GM21717 (cell line): ENCODE measurements around the gene MARCHF3.
"Not testable (repeated sequence)": the region's sequence is repeated elsewhere in the genome, so short reads cannot be mapped to it uniquely, and the experiment has no call there.

Experiments used
- ATAC-seq: cut with Tn5 transposase; IDR thresholded peaks from one replicate; pipeline ENCODE4 v1.9.1; 2021; ENCODE audit warnings: mild to moderate bottlenecking, moderate library complexity; ENCODE audit not compliant: unreplicated experiment

The MARCHF3 gene

DNA sequence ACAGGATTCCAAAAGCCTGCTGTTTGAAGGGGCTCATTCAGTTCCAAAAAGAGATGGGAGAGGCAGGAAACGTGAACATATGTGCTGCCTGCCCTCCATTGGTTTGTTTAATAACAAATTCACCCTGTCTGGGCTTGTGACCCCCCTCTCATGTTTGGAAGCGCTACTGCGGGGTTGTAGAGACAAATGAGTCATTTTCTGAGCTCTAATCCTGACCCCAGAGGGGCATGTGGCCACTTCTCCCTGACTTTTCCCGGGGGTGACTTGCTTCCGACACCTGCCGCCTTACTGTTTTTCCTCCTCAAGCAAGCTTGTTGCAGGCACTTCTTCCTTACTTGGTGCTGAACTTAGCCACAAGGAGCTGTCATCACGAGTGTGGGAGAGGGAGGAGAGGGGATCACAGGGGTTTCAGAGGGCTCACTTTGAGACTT is 177.5 kb downstream of the MARCHF3 start:
- ATAC-seq: no peak

DNA sequence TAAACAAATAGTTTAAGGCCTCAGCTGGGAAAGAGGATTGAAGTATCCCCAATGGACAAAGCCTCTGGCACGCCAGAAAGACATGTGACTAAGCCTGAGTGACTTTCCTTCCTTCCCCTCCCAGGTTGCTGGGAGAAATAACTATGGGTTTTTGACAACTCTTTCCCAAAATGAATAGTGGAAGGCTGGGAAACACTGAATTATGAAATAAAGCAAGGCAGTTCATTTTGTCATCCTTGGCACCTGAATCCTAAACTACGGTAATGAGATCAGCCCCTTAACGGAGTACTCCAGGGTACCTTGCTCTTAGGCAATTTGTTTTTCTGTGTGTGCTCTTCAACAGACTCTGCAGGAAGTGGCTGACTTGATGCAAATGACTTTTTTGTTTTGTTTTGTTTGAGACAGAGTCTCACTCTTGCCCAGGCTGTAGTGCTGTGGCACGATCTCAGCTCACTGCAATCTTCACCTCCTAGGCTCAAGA is 178.2 kb downstream of the MARCHF3 start:
- ATAC-seq: peak; percentile 74

DNA sequence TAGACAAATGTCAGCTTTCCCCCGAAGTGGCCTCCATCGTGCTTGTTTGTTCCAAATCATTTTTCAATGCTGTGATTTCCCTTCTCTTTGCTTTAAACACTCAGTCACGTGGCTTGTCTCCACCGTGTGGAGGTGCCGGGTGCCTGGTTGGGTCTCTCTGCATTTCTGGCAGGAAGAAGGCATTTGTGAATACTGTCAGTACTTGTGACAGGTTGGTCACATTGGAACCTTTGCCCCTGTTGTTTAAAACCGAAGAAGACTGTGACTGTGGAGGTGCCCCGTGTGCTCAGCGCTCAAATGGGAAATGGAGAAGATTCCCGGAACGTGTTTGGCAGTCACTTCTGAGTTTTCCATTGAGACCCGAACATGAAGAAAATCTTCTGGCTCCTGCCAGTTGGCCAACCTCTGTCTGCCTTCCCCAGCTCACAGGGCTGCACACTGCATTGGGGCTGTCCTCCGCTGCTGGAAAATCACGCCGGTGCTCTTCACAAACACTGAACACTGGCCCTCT is 178.8 kb downstream of the MARCHF3 start:
- no peak for ATAC-seq

DNA sequence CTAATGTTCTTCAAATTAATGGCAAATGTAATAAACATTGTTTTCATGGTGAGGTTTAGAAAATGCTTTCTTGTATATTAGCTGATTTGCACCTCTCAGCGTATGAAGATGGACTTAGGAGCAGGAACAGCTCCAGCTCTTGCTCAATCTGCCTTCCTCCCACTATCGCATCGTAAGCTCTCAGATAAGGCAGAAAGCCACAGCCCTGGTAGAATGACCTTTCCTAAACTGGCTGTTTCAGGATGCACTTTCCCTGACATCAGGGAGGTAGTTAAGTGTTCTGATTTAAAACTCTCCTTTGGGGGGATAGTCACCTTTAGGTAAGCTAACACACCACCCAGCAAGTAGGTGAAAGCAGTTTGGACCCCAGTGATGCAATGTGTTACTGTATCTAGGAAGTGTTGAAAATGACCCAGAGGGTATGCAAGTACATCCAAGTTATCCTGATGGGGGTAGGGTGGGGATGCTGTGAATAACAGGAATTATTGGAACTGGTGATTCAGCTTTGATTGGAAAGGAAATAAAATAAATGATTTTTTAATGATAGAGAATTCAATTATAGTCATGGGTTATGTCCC is 181.2 kb downstream of the MARCHF3 start:
- ATAC-seq: no peak

DNA sequence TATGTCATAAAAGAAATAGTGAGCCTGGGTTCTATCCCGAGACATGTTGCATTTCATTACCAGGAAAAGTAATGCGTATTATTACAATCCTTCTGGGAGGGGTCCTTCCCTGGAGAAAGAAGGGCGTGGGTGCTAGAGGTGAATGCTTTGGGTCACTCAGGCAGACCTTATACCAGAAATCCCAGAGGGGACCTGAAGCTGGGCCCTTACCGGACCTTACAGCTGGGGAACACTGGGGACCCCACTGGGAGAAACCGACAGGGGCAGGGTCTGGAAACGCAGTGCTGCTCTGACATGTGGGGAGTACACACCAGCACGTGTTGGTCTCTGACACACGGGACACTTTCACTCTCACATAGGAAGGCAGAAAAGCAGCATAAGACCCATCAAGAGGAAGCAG is 182.1 kb downstream of the MARCHF3 start:
- no peak for ATAC-seq

DNA sequence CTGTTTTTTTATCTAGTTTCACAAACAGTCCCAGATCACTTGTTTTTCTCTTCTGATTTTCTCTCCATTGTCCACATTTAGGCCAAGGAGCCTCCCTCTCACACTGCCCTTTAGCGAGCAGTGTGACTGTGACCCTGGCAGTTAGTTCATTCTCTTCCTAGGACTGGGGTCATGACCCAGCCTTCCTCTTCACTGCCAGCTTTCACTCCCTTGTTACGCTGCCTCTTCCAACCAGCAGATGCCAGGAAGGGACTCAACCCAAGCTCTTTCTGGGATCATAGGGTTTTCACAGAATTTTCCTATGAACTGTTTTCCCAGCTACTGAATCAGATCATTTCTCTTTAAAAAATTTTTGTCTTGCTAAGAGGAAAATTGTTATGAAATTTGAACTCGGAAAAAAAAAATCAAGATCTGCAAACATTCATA is 182.5 kb downstream of the MARCHF3 start:
- no peak for ATAC-seq

DNA sequence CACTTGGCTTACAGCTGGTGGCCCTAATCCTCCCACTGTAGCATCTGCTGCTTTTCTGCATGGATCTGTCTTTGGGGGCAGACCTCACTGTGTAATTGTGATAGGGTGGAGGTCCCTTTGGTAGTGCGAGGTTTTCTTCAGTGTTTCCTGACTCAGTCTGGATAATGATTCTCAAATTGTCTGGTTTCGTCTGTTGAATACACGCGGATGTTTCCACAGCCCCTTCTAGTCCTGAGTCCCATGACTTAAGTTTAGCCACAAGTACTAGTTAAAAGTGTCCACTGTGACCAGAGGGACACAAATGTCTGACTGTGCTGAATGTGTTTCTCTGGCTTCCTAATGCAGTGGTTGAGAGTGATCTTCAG is 182.9 kb downstream of the MARCHF3 start:
- ATAC-seq: no peak

DNA sequence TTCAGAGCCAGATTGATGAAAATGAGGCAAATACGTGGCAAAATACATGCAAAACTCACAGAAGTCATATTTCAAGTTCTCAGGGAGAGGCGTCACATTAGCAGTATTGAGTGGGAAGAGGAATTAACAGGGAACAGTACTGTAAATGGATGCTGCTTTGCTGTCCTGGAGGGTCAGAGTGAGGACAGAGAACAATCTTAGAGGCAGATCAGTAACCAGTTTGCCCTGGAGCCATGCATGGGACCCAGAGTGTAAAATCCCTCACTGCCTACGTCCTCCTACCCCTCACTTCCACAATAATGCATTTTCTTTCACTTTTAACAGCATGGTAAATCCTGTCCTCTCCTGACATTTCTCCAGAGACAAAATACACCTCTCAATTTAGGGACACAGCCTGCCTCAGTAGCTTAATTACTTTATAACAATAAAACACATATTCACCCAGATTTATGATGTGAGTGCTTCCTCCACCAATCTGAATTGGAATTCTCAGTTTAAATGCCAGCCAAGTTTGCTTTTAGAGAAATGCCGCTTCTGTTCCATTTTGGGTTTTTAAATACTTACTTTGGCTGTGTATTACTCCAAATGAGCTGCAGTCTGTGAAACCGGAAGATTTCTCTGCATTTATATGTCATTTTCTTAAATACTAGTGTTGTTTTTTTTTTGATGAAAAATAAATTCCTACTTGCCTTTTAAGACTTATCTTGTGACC is 183.5 kb downstream of the MARCHF3 start:
- no peak for ATAC-seq

DNA sequence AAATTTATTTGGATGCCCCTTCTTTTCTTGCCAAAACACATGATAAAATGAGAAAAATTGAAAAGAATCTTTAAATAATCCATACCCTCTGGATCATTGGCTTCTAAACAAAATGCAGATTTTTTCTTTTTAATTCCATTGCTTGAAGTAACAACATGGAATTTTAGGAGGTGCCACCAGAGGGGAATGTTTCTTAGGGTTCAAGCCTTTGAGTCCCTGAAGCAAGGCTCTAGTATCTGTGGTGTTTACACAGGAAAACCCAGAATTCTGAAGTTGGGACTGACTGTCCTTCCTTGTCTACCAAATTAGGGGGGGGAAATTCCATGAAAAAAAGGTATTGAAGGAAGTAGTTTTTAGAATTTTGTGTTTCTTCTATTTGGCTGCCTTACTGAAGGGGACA is 184.0 kb downstream of the MARCHF3 start:
- ATAC-seq: no peak

DNA sequence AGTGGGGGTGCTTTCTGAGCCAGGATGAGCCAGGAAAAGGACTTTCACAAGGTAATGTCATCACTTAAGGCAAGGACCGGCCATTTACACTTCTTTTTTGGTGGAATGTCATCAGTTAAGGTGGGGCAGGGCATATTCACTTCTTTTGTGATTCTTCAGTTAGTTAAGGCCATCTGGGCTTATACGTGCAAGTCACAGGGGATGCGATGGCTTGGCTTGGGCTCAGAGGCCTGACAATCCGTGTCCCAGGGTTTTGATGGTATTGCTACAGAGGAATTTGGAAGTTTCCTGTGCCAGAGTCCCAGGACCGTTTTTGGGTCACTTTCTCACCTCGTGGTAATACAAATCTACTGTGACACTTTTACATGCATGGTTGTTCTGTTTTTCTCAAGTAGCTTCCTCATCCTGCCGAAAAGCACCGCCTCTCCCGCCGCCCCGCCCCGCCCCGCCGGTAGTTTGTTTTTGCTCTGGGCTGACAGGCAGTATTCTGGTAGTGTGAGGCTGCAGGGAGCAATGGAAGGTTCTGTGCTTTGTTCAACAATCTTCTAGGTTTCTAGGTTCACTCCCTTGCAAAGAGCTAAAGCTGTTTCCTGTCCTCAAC is 184.8 kb downstream of the MARCHF3 start:
- peak; percentile 93 for ATAC-seq

DNA sequence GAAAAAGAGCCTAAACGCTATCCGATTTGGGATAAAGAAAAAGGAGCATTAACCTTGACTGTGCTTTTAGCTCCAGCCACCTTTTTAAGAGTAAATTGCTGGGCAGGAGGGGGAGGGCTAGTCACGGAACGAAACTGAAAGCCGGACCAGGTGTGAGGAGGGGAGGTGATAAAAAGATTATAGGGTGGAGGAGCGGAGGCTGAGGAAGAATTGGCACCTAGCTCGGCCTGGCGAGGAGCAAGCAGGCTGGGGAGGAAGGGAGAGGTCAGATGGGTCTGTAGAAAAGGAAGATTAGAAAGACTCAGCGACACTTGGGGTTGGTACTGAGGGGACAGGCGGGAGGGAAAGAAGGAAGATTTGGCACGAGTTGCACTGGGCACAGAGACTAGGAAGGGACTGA is 187.0 kb downstream of the MARCHF3 start:
- ATAC-seq: not testable (repeated sequence)

DNA sequence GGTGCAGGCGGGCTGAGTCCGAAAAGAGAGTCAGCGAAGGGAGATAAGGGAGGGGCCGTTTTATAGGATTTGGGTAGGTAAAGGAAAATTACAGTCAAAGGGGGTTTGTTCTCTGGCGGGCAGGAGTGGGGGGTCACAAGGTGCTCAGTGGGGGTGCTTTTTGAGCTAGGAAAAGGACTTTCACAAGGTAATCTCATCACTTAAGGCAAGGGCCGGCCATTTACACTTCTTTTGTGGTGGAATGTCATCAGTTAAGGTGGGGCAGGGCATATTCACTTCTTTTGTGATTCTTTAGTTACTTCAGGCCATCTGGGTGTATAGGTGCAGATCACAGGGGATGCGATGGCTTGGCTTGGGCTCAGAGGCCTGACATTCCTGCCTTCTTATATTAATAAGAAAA is 191.0 kb downstream of the MARCHF3 start:
- ATAC-seq: not testable (repeated sequence)

DNA sequence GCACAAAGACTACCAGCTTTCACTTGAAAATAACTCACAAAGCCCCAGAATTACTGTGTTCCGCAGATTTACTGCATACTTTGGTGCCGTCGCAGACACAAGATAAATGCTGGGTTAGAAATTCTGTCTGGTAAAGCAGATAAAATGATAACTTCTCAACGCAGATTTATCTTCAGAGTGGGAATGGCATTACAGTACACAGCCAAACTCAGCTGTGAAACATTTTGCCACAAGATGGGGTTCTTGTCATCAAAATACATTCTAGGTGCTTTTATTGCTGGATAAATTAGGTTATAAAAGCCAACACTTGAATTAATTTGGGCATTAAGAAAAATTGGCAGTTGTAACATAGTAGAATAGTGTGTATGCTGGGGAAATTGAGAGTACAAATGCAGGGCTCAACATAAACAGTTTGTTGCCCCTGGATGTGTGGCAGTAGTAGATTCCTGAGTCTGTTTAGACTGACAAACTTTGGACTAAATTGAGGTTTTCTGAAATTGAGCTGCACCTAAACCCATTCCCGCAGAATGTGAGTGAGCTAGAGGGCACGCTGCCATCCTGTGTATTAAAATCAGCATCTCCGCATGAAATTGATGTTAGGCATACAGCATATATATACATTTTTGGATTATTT is 192.3 kb downstream of the MARCHF3 start:
- ATAC-seq: no peak

DNA sequence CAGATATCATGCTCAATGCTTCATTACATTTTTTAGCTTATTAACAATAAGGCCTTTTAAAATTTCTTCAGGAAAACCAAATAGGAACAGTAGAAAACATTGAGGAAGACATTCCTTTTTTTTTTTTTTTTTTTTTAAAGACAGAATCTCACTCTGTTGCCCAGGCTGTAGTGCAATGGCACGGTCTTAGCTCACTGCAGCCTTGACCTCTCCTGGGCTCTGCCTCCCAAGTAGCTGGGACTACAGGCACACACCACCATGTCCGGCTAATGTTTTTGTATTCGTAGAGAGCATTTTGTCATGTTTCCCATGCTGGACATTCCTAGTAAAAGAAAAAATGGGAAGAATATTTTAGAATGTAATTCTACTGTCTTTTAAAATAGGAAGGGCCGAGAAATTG is 193.1 kb downstream of the MARCHF3 start:
- no peak for ATAC-seq

DNA sequence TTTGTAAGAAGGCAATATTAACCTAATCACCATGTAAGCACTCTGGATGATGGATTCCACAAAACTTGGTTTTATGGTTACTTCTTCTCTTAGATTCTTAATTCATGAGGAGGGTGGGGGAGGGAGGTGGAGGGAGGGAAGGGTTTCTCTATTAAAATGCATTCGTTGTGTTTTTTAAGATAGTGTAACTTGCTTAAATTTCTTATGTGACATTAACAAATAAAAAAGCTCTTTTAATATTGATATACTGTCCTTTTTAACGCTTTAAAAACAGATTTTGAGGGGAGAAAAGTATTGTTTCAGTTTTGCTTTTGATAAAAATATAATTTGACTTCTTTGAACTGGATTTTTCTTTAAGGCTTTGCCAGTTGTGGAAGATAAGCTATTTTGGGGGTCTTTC is 193.6 kb downstream of the MARCHF3 start:
- no peak for ATAC-seq

DNA sequence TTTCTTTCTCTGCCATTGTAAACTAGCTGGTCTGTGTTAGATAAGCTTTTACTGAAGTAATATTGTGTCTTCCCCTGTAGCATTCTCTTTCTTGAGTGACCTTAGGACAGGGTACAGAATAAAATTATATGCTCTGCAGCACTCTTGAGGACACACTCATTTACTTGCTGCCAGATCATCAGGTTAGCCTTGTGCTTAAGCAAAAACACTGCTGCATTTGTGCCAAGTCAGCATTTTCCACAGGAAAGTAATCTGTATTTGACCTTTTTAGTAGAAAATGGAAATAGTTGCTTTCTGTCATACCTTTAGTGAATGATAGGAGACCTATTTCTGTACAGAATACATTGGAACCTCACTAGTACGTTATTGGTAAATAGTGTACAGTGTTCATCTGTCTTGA is 199.2 kb downstream of the MARCHF3 start:
- ATAC-seq: no peak

DNA sequence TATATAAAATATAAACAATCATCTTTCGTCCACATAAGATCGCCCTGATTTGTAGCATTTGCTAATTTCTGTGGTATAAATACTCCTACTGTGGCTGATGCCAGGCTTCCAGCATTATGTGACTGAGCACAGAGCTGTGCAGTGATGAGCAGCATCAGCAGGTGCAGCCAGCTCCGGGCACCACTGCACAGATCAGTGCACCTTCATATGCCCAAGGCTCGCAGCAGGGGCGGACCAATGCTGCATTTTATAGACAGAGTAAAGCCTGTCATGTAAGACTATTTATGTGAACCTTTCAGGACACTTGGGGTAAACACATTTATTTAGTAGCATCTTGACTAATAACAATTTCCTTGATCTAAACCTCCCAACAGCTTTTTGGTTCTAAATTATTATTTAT is 200.3 kb downstream of the MARCHF3 start:
- no peak for ATAC-seq

DNA sequence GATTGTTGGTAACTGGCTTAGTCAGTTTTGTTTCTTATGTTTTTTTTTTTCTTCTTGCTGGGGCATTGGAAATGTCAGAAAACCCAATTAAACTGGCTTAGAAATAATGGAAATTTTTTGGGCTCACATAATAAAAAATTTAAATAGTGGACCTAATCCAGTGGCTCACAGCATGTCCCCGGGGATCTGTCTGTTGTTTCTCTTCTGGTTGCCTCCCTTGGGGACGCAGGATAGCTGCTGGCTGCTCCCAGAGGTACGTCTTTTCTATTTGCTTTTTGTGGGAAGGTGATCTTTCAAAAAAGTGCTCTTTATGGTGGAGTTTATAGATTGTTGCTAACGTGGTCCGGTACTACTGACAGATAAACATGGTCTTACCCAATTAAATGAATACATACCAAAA is 201.3 kb downstream of the MARCHF3 start:
- ATAC-seq: no peak

DNA sequence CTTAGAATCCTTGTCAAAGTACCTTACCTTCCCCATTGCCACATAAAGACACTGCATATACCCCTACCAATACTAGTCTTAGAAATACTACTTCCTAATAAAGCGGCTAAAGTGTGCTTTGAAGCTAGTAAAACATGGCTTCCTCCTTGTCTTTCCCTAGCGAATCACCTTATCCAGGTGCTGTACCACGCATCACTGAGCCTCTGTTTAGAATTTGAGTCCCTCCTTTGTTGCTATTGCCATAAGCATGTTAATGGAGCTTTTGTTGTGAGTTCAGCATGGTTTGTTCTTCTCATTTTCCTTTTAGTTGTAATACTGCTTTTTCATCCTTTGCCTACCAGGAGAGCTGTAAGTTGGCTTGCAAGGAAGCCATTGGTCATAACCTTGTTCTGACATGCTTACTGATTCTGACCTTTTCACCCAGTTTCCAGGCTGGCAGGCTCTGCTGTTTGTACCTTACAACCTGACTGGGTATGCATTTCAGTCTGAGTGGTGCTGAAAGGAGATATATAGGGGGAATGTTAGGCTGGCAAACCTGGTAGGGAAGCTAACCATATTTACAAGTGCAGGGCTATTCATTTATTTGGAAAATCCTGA is 203.6 kb downstream of the MARCHF3 start:
- ATAC-seq: no peak

DNA sequence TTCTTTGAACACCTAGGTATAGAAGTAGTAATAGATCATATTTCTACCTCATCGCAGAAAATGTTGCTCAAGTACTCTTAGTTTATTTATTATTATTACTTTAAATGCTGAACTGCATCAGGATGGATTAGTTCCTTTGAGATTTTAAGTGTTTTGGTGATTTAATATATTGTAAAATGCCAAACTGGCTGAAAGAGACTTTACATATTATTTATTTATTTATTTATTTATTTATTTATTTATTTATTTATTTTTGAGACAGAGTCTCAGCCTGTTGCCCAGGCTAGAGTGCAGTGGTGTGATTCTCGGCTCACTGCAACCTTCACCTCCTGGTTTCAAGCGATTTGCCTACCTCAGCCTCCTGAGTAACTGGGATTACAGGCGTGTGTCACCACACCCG is 211.1 kb downstream of the MARCHF3 start:
- no peak for ATAC-seq

DNA sequence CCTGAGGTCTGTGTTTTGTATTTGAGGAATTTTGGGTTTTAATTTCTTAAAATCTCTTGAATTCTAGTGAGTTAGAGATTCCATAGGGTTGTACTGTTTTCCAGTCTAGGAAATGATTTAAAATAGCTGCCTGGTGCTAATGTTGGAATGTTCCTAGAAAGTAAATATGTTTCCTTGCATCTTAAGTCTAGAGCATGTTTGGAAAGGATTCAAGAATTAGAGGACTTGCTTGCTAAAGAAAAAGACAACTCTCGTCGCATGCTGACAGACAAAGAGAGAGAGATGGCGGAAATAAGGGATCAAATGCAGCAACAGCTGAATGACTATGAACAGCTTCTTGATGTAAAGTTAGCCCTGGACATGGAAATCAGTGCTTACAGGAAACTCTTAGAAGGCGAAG is 211.6 kb downstream of the MARCHF3 start:
- ATAC-seq: no peak
